Ramos (cell line): ENCODE results near the gene CLUH.

ENCODE experiments used
- in situ Hi-C: fragments of 300-500 bp; cut with MboI; formaldehyde crosslinking; loops from one replicate; pipeline ENCODE4 v1.14.3; 2022; ENCODE audit warnings: low sequenced_read_pairs; ENCODE audit not compliant: unreplicated experiment

The CLUH gene, protein sequence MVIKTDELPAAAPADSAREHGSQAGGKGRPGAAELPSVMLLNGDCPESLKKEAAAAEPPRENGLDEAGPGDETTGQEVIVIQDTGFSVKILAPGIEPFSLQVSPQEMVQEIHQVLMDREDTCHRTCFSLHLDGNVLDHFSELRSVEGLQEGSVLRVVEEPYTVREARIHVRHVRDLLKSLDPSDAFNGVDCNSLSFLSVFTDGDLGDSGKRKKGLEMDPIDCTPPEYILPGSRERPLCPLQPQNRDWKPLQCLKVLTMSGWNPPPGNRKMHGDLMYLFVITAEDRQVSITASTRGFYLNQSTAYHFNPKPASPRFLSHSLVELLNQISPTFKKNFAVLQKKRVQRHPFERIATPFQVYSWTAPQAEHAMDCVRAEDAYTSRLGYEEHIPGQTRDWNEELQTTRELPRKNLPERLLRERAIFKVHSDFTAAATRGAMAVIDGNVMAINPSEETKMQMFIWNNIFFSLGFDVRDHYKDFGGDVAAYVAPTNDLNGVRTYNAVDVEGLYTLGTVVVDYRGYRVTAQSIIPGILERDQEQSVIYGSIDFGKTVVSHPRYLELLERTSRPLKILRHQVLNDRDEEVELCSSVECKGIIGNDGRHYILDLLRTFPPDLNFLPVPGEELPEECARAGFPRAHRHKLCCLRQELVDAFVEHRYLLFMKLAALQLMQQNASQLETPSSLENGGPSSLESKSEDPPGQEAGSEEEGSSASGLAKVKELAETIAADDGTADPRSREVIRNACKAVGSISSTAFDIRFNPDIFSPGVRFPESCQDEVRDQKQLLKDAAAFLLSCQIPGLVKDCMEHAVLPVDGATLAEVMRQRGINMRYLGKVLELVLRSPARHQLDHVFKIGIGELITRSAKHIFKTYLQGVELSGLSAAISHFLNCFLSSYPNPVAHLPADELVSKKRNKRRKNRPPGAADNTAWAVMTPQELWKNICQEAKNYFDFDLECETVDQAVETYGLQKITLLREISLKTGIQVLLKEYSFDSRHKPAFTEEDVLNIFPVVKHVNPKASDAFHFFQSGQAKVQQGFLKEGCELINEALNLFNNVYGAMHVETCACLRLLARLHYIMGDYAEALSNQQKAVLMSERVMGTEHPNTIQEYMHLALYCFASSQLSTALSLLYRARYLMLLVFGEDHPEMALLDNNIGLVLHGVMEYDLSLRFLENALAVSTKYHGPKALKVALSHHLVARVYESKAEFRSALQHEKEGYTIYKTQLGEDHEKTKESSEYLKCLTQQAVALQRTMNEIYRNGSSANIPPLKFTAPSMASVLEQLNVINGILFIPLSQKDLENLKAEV (N-terminal part only)

DNA sequence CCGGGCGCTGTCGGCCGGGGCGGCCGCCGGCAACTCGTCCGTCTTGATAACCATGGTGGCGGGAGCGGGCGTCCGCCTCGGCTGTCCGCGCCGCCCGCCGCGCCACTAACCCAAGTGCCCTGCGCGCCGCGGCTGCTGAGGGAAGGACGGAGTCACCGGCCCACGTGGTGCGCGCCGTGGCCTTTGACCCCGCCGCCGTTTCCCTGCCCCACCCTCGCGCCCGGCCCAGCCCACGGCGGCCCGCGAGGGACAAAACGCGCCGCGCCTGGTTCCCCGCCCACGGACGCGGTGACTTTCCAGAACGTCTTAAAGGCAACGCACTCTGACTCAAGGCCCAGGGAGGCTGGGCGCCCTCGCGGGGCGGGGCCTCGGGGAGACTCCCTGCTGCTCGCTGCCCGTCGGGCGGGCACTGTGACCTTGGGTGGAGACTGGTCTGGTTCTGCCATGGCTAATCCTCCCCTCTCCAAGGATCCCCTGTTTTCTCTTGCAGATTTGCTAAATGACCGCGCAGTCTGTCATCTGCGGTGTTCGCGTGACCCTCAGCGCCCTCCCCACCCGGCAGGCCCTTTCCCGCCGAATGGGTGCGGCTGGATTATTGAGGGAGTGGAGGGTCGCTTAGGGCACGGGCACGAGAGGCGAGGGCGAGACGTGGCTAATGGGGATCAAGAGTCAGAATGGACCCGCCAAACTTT, at the start of gene CLUH:
Gene CLUH (minus strand): TSS at position 157 of the 692 bp plus-strand sequence. CDS start 103 bp downstream, at position 54.
- in situ Hi-C loops, result no loop called here

DNA sequence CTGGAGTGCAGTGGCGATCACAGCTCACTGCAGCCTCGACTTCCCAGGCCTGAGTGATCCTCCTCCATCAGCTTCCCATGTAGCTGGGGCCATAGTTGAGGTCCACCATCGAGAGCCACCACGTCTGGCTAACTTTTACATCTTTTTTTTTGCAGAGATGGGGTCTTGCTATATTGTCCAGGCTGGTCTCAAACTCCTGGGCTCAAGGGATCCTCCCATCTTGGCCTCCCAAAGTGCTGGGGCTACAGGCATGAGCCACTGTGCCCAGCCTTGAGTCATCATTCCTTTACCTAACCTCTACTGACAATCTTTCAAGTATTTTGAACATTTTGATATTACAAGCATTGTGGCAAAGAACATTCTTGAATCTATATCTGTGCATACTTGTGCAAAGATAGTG, 47.3 kb upstream of the CLUH start:
- in situ Hi-C loops, result no loop called here

DNA sequence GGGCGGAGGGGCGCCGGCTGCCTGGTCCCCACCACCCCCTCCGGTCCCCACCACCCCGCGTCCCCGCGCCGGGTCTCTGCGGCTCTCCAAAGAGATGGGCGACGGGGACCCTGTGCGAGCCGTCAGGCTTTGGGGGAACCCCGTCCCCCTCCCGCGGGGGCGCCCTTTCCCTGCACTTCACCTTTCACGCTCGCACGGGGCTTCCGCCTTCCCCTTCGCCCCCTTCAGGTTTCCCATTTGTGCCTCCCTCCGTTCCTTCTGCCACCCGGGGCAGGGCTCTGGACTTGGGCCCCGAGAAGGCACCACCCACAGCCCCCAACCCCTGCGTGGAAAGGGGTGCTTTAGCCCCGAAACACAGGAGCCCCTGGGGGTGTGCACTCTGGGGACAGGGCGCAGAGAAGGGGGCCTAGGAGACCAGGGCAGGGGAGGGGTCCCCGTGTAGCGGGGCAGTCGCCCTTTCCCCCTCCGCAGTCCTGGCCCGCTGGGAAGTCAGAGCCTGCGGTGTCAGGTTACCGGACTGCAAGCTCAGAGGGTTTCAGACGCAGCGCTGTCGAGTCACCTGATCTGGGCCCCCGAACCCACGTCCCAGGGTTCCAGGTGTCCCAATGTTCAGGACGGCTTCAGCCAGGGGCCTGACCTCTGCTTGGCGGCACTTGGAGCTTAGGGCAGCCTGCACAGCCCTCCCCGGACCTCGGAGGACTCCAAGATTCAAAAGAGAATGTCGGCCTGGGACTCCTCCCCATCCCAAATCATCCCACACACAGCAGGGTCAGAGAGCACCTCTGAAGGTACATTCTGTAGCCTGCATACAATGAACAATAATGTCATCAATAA, 44.5 kb upstream of the CLUH start:
- in situ Hi-C loops, result no loop called here

DNA sequence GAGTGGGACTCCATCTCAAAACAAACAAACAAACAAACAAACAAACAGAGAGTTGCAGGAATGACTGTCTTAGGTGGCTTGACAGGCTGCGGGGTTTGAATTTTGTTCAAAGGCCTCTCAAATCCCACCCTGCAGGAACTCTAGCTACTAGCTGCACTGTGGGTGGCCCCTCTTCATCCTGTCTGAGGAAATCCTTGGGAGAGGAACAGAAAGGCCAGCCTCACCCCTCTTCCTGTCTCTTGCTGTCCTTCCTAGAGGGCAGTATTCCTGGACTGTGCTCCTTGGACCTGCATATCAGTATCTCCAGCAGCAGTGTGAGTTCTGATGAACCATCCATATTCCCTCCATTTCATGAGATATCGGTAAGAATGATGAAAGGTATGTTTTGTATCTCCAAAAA, 39.9 kb upstream of the CLUH start:
- in situ Hi-C loops, result no loop called here

DNA sequence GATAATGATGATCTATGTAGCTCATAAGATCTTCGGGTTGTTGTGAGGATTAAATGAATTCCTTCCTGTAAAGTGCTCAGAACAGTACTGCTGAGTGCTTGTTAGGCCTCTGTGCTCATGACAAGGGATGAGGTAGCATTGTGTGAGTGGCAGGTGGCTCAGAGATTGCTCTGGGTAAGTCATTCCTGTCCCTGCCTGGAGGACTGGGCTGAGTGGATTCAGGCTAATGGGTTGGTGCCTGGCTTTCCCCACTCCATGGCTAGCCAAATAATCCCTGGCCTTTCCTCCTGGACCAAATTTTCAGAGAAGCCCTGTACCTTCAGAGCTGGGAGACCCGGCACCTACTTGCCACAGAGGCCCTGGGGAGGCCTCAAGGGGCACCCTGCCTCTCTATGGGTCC, 39.2 kb upstream of the CLUH start:
- in situ Hi-C loops, result no loop called here

DNA sequence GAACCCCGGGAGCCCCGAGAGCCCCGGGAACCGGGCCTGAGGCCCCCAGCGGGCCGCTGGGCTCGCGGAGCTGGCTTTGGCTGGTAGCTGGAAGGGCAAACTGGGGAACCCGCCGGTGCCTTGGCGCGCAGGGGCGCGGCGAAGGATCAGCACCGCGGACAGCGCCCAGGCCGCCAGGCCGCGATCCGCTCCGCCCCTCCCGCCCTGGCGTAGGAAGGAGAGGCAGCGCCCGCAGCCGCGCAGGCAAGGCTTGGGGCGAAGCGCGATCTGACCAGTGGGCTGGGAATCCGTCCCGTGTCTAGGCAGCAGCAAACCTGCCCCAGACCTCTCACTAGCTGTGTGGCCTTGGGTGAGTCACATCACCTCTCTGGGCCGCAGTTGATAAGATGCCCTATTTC, 38.2 kb upstream of the CLUH start:
- in situ Hi-C loops, result no loop called here

DNA sequence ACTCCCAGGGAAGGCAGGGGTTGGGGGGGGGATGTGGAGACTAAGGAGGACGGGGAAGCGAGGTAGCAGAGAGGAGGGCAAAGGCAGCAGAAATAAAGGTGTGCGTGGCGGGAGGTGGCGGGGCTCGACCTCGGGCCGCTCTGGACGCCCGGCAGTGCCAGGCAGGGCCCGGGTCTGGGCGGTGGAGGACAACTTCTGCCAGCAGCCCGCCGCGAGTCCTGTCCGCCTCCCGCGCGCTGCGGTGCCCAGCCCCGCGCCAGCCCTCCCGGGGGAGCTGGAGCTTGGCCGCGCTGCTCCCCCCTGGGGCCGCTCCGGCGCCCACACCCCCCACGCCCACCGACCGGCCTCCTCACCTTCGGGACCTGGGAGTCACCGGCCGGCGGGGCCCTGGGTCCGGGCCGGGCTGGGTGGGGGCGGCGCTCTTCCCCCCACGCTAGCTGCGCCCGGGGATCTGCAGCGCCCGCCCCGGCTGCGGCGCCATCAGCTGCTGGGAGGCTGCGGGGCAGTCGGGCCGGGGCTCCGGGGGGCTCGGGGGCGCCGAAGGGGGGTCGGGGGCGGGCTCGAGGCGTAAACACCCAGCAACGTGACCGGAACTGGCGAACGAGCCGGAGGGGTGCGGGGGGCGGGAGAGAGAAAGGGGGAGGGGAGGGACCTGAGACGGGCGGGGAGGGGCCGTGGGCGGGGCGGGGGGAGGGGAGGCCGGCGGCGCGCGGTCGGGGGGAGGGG, 37.7 kb upstream of the CLUH start, which contains the start of gene CCDC92B:
Gene CCDC92B (minus strand): TSS at position 595 of the 726 bp plus-strand sequence. CDS start 14,507 bp downstream, outside the sequence.
- in situ Hi-C loops, result no loop called here

DNA sequence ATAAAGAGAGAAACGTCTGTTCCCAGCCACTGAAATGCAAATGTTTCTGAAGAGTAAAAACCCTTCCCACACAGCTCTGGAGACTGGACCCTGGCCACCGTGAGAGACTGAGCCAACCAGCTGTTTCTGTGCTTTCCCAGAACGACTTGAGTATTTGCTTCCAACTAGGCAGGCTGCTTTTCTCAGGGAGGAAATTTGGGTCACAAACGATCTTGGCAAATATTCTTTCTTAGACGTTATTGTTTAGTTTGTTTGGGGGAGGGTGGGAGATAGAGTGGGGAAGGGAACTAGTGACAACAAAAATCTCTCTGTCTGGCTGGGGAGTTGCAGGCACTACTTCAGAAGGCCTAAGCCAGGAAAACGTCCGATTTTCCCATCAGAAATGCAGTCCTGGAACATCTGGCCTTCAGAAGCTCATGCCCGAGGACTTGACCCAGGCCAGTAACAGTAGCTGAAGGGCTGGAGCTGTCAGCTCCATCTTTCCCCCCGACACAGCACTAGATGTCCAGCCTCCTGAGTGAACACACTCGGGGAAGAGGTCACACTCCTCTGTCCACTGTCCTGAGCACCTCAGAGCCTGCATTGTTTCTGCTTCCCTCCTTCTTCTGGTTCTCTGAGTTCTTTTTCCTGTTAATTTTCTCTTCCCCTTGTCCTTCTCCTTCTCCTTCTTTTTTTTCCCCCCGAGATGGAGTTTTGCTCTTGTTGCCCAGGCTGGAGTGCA, 33.9 kb upstream of the CLUH start:
- in situ Hi-C loops, result no loop called here

DNA sequence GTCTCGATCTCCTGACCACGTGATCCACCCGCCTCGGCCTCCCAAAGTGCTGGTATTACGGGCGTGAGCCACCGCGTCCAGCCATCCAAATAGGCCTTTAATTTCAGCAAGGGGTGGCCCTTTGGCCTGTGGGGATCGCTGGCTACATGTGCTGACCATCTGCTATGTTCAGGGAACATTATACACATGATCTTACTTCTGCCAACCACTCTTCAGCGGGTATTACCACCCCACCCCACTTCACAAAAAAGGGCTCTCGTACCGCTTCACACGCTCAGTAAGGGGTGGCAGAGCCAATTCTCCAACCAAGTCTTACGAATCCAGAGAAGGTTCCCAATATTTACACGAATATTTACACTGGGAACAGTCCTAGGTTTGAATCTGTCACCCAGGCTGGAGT, 26.1 kb upstream of the CLUH start:
- in situ Hi-C loops, result no loop called here

DNA sequence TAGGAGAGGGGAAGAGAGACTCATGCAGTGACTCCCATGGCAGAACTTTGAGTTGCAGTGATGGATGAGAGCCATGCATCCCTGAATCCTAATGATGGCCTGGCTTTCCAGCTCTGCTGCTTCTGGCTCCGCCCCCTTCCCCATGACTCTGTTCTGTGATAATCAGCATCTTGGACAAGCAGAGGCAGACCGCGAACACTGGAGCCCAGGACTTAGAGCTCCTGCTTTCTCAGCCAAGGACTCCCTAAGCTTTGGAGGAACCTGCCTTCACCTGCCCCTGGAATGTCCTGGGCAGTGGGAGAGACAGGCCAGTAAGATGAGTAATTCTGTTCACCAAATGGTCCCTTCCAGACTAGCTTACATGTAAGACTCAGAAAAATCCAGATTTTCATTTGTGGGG, 25.4 kb upstream of the CLUH start:
- in situ Hi-C loops, result no loop called here

DNA sequence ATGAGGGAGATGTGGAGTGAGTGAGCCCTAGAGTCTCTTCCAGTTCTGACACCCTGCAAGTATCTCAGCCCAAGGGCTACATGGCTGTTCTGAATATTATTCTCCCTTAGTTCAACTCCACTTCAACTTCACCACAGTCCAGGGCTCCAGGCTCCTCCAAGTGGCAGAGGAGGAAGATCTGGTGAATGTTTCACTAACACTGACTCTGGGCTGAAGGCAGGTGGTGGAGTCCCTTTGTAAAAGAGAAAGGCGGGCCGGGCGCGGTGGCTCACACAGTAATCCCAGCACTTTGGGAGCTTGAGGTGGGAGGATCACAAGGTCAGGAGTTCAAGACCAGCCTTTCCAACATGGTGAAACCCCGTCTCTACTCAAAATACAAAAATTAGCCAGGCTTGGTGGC, 24.3 kb upstream of the CLUH start:
- in situ Hi-C loops, result no loop called here

DNA sequence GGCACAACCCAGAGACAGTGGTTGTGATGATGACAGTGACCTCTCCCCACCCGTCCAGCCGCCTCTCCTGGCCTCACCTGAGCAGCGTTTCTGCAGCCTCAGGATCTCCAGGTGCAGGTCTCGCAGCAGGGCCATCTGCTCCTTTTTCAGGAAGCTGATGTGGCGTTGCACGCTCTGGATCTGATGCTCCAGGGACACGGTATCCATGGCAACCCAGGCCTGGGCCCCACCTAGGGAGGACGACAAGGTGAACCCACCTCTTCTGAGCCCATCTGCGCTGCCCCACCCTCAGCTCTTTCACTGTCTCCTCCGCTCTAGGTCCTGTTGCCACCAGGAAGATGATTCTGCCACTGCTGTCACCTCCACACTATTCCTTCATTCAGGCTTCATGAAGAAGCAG, 23.4 kb upstream of the CLUH start:
- in situ Hi-C loops, result no loop called here

DNA sequence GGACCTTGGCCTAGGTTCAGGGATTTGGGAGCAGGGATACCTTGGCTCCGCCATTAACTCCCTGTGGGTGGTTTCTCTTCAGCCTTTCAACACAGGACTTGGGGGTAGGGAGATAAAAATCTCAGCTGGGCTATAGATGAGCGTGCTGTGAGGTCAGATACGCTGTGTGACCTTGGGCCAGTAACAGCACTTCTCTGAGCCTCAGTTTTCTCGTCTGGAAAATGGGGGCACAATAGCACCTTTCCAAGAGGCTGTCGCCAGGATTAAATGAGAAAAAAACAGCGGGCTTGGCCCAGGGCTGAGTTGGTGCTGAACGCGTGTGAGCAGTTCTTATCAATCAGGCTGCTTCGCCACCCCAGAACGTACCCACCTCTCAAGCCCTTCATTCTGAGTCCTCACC, 20.2 kb upstream of the CLUH start:
- in situ Hi-C loops, result no loop called here

DNA sequence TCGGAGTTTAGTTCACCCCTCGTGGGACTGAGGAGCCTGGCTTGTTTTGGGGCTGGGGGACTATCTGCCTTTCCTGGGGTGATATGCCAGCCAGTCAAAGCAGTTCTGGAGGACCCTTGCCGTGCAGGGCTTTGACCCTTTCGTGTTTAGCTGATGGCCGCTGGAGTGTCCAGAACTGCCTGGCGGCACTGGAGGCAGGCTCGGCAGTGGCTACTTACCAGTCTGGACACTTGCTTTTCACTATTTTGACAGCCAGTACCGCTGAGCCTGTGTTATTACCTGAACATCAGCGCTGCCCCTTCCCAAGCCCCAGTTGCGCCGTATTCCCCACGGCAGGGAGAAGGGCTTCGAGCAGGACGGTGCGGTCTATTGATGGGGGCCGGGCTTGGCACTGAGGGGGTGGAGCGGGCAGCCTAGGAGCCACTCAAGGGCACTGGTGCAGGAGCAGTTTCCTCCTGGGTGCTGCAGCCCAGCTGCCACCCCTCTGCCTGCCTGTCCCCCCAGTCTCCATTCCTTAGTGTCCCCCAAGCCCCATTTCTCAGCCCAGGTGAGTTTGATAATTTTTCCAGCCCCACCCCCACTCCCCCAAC, 19.3 kb upstream of the CLUH start:
- in situ Hi-C loops, result no loop called here

DNA sequence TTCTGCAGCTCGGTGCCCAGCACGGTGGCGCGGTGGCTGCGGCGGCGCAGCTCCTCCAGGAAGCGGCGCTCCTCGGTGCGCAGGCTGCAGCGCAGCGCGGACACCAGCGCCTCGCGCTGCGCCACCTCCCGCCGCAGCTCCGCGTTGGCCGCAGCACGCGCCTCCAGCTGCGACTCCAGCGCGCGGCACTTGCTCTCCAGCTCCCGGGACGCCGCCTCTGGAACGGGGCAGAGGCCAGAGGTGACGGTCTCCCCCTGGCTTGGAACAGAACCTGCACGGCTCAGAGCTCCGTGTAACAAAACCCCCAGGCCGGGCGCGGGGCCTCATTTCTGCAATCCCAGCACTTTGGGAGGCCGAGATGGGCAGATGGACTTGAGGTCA, 13.2 kb upstream of the CLUH start:
- in situ Hi-C loops, result no loop called here

DNA sequence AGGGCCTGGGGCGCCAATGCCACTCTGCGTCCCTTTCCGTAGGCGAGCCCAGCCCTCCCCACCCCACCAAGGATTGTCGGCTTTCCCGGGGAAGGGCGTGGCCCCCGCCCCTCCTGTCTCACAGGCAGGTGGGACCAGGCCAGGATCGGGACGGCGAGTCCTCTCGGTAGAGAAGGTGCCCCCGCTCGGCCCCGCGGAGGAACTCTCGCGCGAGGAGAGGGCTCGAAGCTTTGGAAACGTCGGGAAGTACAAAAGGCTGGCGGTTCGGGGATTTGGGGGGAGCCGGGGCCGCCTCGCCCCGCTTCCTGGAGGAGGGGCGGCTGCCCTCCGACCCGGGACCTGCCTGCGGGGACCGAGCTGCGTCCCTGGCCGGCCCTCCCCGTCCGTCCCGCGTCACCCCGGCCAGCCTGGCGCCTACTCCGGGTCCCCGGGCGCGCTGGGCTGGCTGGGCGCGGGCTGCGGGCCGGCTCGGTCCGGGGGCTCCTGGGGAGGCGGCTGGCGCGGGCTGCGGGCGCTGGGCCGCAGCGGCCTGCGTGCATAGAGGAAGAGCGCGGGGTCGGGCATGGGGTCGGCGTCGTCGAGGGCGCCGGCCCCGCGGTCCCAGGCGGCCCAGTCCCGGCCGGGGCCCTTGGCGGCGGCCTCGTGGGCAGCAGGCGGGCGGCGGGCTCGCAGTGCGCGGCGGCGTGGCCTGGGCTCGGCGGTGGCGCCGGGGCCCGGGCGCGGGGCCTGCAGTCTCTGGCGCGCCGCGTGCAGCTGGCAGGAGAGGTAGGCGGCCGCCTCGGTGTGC, 12.6 kb upstream of the CLUH start:
- in situ Hi-C loops, result no loop called here
